ENCODE measurements around the gene DISP2.

The DISP2 gene, protein sequence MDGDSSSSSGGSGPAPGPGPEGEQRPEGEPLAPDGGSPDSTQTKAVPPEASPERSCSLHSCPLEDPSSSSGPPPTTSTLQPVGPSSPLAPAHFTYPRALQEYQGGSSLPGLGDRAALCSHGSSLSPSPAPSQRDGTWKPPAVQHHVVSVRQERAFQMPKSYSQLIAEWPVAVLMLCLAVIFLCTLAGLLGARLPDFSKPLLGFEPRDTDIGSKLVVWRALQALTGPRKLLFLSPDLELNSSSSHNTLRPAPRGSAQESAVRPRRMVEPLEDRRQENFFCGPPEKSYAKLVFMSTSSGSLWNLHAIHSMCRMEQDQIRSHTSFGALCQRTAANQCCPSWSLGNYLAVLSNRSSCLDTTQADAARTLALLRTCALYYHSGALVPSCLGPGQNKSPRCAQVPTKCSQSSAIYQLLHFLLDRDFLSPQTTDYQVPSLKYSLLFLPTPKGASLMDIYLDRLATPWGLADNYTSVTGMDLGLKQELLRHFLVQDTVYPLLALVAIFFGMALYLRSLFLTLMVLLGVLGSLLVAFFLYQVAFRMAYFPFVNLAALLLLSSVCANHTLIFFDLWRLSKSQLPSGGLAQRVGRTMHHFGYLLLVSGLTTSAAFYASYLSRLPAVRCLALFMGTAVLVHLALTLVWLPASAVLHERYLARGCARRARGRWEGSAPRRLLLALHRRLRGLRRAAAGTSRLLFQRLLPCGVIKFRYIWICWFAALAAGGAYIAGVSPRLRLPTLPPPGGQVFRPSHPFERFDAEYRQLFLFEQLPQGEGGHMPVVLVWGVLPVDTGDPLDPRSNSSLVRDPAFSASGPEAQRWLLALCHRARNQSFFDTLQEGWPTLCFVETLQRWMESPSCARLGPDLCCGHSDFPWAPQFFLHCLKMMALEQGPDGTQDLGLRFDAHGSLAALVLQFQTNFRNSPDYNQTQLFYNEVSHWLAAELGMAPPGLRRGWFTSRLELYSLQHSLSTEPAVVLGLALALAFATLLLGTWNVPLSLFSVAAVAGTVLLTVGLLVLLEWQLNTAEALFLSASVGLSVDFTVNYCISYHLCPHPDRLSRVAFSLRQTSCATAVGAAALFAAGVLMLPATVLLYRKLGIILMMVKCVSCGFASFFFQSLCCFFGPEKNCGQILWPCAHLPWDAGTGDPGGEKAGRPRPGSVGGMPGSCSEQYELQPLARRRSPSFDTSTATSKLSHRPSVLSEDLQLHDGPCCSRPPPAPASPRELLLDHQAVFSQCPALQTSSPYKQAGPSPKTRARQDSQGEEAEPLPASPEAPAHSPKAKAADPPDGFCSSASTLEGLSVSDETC (N-terminal part only)

DNA sequence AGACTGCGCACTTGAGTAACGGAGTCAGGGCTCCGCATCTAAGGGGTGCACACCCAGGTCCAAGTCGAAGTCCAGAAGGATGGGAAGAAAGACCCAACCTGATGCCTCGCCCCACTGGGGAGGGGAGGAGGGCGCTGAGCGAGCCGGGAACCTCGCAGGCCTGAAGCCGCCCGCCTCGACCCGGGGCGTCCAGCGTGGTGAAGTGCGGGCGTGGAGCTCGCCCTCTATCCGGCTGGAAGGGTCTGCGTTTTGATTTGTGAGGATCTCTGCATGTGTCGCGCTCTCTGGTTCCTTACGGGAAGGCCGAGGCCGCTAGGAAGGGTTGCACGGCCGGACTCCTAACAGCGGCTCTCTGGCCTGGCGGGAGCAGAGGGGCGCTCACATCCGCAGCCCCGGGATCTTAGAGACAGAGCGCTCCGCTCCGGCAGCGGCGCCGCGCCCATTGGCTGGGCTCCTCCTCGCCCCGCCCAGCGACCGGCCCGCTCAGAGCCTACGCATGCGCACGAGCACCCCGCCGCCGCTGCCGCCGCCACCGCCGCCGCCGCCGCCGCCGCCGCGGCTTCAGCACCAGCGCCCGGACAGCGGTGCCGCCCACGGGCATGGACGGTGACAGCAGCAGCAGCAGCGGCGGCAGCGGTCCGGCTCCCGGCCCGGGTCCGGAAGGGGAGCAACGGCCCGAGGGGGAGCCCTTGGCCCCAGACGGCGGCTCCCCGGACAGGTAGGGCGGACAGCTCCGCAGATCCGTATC, at the start of gene DISP2:
Gene DISP2 (plus strand): TSS at position 497 of the 748 bp plus-strand sequence. CDS start 103 bp downstream, at position 600.
- peak; percentile 90 to 92 for DNase-seq

DNA sequence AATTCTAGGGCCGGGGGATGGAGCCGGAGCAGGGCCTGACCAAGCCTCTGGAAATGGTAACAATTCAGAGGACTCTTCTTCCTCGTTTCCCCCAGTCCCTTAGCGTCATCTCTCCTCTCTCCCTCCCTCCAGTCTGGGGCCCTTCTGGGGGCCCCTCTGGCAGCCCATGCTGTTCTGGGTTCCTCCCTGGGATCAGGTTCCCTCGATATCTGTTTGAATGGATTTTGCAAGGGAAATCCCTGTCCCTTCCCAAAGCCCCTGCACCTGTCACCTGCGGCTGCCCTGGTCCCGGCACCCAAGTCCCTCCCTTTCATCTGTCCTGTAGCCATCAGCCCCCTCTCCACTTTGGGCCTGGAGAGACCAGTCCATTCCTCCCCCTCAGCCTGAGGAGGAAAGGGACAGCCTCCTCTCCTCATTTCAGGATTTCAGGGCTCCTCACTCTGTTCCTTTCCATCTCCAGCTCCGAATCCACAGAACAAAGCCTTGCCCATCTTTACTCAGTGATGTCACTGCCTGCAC, 48.6 kb upstream of the DISP2 start:
- no peak for DNase-seq

DNA sequence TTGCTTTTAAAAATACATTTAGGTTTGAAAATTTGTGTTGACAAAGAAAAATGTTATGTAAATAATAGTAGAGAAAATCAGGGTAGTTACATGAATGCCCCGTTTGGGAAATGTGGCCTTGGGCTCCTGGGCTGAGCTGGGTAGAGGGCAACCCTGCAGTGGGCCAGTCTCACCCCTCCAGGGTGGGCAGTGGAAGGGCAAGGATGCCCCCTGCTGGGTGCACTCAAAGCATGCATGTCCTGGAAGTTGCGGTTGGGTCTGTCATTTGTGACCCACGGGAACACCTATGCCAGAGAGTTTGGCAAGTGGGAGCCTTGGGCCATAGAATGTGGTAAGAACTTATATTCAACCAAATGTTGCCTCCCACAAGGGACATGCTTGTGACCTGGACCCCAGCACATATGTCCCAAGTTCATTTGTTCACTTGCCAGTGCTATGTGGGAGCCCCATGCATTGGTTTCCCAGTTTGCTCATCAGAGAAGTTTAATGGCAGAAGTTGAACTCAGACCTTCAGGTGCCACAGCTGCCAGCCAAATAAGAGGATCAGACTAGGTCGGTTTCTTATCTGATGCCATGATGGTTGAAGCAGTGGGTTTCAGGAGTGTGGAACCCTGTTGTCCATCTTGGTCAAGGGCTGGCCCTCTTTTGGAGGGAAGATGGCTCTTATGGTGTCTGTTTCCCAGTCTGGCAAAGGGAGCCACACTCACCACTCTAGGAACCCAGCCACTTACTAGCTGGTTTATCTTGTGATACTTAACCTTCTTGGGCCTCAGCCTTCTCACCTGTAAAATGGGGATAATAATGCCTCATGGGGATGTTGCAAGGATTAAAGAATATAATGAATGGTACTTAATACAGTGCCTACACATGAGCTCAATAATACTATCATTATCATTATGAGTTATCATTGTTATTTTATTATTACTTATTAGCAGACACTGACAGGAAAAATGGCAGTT, 47.7 kb upstream of the DISP2 start:
- DNase-seq, result peak; percentile 72 to 77

DNA sequence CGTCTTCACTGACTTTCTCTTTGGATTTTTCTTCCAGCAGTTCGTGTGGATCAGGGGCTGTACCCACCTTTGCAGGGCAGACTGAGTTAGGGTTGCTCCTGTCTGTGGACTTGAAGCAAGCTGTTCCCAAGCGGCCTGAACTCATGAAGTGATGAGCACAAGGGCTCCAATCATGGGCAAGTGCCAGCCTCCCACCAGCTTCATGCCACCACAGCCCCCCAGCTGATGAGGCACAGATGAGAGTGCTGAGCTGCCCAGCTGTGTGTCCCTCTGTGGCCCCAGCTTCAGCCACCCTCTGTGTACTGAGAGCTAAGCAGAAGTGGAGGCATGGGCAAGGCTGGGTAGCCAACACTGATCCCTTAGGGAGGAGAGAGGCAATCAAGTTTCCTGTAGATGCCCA, 47.0 kb upstream of the DISP2 start:
- DNase-seq, result no peak

DNA sequence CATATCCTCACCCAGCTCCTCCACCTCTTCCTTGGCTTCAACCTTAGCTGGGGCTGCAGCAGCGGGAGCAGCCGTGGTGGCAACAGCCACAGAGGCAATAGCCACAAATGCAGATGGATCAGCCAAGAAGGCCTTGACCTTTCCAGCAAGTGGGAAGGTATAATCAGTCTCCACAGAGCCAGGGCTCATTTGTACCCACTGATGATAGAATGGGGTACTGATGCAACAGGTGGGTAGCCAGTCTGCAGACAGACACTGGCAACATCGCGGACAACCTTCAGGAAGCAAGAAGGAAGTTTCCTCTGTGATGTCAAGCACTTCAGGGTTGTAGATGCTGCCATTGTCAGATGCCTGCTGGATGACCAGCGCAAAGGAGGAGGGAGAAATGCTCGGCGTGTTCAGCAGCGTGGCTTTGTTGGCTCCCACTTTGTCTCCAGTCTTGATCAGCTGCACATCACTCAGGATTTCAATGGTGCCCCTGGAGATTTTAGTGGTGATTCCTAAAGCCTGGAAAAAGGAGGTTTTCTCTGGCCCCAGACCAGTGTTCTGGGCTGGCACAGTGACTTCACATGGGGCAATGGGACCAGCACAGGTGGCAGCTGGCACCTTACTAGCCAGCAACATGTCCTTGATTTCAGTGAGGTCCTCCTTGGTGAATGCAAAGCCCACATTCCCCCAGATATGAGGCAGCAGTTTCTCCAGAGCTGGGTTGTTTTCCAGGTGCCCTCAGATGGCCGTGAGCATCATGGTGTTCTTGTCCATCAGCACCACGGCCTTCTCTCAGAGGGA, 45.5 kb upstream of the DISP2 start:
- no peak for DNase-seq

DNA sequence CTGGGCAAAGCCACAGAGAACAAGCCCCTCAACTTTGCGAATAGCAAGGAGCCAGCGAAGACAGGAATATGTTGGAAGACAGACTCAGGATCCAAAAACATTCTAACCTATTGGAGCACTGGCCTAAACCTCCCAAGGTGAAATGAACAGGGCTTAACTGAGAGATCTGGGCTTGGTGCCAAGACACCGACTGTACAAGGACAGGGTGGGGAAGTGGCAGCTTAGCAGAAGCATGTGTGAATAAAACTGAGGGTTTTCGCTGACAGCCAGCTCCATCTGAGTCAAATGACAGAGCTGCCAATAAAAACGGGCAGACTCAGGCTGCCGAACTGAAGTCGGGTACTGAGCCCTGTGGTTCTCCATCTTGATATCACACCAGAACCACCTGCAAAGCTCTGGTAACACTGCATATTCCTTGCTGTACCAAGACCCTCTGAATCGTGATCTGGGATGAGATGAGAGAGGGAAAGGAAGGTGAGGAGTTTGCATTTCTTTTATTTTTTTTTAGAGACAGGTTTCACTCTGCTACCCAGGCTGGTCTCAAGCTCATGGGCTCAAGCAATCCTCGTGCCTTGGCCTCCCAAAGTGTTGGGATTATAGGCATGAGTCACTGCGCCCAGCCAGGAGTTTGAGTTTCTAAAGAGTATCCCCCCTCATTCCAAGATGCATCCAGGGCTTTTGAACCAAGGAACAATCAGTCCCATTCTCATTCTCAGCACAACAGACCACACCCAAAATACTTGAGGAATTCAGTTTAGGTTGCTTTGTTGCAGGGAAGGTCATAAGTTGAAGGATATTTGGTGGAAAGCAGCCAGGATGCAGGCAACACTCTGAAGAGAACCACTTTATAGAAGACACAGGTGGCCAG, 44.3 kb upstream of the DISP2 start:
- no peak for DNase-seq

DNA sequence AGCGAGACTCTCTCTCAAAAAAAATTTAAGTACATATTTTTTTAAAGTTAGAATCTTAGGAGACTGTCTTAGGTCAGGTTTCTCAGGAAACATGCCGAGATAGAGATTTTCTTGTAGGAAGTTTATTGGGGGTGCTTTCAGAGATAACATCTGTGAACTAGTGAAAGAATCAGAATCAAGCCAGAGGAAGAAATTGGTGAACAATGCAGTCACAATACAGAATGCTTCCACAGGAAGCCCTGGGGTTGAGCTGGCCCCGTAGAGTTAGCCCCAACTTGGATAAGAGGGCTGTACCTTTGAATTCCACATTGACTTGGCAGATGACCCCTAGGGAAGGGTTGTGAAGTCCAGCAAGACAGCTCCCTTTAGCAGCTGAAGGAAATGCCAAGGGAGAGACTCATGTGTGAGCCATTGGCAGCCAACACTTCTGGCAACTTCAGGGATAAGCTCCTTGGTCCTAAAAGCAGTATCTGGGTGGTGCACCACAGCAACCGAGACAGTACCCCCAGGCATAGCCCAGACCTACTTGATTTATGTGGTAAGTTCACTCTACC, 43.2 kb upstream of the DISP2 start:
- DNase-seq, result no peak

DNA sequence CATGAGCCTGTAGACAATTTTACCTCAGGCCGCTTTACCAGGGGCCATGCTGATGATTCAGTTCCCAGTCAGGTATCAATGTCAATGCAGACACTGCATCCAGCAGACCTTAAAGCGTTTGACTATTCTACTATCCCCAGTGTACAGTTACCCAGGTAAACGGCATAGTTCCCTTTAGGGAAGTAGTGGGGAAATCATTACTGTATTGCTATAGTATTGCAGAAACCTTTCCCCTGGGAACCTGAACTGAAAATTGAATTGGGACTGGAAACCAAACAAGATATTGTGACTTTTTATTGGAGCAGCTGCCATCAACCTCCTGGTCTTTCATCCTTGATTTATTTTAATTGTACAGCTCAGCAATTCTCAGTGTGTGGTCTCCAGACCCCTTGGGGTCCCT, 41.1 kb upstream of the DISP2 start:
- DNase-seq, result no peak

DNA sequence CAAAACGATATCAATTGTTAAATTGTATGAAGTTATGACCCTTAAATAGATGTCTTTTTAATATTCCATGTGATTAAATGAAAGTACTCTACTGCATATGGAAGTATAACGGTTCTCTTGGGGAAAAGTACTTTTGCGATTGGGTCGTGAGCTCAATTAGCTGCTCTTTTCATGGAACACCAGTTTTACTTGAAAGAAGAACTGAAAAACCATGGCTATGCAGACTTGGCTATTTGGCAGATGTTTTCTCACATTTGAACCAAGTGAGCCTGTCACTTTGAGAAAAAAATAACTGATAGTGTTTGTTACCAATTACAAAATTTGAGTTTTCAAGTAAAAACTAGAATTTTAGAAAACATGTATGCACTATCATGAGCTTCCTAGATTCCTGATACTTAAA, 40.4 kb upstream of the DISP2 start:
- DNase-seq, result no peak

DNA sequence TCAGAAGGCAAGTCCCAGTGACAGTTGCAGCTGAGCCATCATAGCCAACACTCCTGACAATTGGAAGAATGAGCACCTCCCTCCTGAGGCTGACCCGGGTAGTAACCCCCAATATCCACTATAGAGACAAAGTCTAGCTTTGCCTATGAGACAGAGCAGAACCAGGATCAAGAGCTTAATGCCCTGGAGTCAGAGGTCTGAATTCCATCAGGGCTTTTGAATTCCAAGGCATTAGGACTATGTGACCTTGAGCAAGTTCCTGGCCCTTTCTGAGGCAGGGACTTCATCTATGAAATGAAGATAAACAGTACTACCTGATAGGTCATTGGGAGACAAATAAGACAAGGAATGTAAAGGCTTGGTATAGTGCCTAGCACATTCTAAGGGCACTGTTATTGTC, 37.6 kb upstream of the DISP2 start:
- no peak for DNase-seq

DNA sequence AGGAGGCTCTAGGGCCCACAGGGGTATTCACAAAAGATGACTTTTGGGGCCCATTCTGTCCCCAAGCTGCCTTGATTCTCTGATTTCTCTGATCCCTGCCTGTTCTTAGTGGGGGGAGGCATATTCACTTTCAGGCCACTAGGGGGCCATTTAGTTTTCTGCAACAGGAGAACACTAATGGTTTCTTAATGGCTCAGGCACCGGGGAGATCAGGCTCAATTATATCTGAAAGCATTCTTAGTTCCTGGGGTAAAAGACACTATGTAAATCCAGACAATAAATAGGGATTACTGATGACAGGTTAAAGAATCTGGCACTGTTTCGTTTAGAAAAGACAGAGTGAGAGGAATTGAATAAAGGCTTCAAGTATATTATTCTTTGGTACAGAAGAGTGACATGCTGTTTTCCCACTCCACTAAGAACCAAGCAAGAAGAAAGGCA, 37.1 kb upstream of the DISP2 start:
- peak; percentile 33 to 61 for DNase-seq

DNA sequence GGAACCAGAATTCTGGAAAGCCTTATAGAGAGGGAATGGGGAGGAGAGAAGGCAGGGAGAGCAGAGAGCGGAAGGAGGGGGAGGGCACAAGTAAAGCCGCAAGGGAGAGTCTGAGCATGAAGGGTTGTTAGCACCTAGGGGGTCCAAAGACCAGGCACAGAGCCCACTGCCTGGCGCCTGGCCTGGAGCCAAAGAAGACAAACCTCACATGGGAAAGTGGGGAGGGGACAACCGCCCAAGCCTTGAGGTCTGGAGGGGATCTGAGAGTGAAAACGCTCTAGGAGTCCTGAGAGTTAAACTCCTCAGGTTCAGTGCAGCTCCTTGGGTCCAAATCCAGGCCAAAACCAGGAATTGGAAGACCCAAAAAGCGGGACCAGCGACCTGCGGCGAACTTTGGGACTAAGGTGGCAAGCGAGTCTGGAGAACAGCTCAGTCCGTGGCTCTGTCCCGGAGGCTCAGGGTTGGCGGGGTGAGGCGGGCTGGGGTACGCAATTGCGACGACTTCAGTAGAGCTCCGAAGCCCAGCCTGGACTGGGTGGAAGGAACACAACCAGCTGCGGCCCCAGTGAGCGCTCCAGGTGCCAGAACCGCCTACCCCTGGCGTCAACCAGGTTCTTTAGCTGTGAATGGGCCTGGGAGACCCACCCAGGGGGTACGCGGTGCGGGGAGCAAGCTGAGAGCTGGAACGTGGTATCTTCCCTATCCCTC, 35.3 kb upstream of the DISP2 start:
- DNase-seq, result no peak

DNA sequence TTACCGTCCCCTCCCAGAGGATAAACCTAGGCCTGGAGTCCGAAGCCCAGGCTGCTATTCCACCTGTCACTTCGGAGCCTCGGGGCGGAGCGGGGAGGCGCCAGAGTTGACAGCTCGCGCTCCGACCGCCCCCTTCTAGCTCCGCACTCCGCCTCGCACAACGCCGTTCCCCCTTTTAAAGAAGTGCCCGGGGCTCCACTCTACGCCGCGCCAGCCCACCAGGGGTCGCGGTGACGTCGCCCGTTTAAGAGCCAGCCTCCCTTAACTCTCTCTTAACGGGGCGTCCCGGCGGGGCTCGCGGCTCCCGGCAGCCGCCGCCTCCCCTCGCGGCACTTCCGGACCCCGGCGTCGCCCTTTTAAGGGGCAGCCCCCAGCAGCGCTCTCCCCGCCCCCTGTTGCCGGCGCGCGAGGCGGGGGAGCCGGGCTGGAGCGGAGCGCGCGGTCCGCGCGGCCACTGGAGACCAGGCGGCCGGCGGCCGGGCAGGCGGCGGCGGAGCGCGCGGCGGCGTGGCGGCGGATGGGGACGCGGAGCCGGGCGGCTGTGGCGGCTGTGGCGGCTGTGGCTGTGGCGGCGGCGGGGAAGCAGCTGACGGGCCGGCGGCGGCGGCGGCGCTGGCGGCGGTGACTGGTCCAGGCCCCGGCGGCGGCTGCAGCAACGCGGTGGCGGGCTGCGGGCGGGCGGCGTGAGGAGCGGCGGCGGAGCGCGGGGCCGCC, 34.6 kb upstream of the DISP2 start, which contains the start of gene INAFM2:
Gene INAFM2 (plus strand): TSS at position 454 of the 714 bp plus-strand sequence. CDS start 364 bp downstream, outside the sequence.
- DNase-seq, result peak; percentile 81 to 87

DNA sequence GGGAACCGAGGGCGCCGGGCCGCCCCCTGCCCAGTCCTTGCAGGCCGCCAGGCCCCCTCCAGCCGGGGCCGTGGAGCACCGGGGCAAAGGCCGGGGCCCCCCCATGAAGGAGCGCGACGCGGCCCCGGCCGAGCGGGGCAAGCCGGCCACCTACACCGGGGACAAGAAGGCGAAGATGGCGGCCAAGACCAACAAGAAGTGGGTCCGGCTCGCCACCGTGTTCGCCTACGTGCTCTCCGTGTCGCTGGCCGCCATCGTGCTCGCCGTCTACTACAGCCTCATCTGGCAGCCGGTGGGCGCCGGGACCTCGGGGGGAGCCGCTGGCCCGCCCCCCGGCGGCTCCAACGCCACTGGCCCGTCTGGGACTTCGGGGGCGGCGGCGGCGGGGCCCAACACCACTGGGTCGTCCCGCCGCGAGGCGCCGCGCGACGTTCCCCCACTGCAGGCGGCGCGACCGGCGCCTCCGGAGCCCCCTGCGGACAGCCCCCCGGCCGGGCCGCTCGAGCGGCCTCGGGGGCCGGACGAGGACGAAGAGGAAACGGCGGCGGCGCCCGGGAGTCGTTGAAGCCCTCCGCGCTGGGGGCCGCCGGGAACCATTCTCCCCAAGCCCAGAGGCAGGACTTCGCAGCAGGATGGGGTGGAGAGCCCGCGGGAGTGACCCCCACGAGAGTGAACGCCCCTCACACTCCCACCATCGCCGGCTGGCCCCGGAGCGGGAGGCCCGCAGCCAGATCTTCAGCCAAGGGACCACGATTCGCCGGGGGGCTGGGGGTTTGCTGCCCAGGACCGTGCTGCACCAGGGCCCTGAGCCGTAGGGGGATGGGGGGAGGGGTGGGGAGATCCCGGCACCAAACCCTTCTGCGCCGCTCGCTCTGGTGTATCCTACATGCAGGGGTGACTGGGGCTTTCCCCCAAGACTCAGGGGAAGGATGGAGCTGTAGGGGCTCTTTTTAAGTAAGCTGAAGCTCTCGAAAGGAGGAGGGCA, 33.8 kb upstream of the DISP2 start:
- DNase-seq, result peak; percentile 29 to 37

DNA sequence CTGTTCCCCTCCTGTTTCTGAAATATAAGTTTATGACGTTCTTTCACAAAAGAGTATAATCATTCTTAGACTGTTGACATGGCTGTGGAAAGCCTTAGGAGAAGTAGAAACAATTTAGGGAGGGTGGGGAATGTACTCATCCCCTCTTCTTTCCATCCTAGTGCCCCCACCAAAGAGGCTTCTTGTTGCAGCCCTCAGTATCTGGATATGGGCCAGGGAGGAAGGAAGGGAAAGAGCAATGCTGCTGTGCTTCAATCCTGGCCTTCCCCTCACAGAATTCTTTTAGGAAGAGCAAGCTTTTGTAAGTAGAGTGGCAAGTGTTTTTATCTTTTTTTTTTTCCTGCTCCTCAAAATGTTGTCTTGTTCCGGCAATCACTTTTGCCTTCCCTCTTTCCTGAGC, 32.8 kb upstream of the DISP2 start:
- DNase-seq, result no peak

DNA sequence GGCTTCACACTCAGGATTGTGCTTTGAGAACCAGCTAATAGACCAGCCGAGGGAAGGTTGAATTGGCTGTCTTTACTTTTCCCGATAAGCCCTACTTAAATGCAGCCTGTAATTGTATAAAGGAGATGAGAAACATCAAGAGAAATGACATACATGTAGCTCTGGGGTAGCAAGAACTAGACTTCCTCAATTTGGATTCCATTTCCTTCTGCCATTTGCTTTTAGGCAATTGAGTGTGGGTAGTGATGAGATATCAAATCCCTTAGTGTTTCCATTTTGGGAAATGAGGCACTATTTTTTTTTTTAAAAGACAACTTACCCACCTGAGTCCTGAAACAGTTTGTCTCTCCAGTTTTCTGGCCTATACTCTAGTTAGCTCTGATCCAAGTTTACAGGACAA, 32.3 kb upstream of the DISP2 start:
- DNase-seq, result no peak
